Activated CD4-positive, alpha-beta T cell treated with anti-CD3 and anti-CD28 coated beads for 36 hours (primary cell): Measurements from ENCODE around the gene DMWD. TPM values are rescaled to one million over a fixed set of nuclear protein-coding genes. Genes with fewer than 3 reads are reported as not detected.
A peak's percentile ranks its signal among the peaks of the same experiment; 100 is the strongest.

Experiments used
- ATAC-seq: fragments of 200-7000 bp; cut with Tn5 transposase; one replicate; pipeline ENCODE4 v1.10.0; 2021; ENCODE audit warnings: mild to moderate bottlenecking, moderate library complexity
- CTCF ChIA-PET: fragments of 350-600 bp; sonication (Branson Sonifier 250); formaldehyde crosslinking; loops from one replicate; lab custom pipeline; 2021; ENCODE audit warnings: antibody characterized with exemption; lab: Charles Lee
- POLR2A ChIA-PET: fragments of 350-600 bp; sonication (Branson Sonifier 250); formaldehyde crosslinking; loops from one replicate; lab custom pipeline; 2021; ENCODE audit warnings: antibody characterized with exemption, inconsistent platforms; lab: Charles Lee
- DNase-seq: peaks from one replicate; pipeline ENCODE4 v3.0.0-alpha.2; 2020
- H3K27ac Mint-ChIP-seq: one replicate; pipeline ENCODE4 v1.8.0; 2021; ENCODE audit warnings: mixed read lengths
- H3K27me3 Mint-ChIP-seq: one replicate; pipeline ENCODE4 v1.8.0; 2021; ENCODE audit warnings: mixed read lengths
- H3K36me3 Mint-ChIP-seq: one replicate; pipeline ENCODE4 v1.8.0; 2021; ENCODE audit warnings: low read depth, mixed read lengths
- H3K4me1 Mint-ChIP-seq: one replicate; pipeline ENCODE4 v1.8.0; 2021; ENCODE audit warnings: mixed read lengths
- H3K4me3 Mint-ChIP-seq: one replicate; pipeline ENCODE4 v1.8.0; 2021; ENCODE audit warnings: mild to moderate bottlenecking, moderate library complexity, mixed read lengths
- H3K9me3 Mint-ChIP-seq: one replicate; pipeline ENCODE4 v1.8.0; 2021; ENCODE audit warnings: low read depth, mixed read lengths
- intact Hi-C, 2 experiments: fragments of 100-400 bp; cut with DNase I in 1 of 2; cut with micrococcal nuclease in 1 of 2; formaldehyde crosslinking; loops; one replicate each; pipeline versions ENCODE4 v1.14.2 to v1.15.1; 2022 to 2024; cut with DNase I, micrococcal nuclease
- total RNA-seq, 2 experiments: library from RNA; stranded (reverse); gene quantifications; one replicate each; pipeline ENCODE4 v1.2.3, GENCODE V29; 2021

The DMWD gene, protein sequence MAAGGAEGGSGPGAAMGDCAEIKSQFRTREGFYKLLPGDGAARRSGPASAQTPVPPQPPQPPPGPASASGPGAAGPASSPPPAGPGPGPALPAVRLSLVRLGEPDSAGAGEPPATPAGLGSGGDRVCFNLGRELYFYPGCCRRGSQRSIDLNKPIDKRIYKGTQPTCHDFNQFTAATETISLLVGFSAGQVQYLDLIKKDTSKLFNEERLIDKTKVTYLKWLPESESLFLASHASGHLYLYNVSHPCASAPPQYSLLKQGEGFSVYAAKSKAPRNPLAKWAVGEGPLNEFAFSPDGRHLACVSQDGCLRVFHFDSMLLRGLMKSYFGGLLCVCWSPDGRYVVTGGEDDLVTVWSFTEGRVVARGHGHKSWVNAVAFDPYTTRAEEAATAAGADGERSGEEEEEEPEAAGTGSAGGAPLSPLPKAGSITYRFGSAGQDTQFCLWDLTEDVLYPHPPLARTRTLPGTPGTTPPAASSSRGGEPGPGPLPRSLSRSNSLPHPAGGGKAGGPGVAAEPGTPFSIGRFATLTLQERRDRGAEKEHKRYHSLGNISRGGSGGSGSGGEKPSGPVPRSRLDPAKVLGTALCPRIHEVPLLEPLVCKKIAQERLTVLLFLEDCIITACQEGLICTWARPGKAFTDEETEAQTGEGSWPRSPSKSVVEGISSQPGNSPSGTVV
- 10 to 100 TPM; 31.1 to 35.1 TPM for total RNA-seq

DNA sequence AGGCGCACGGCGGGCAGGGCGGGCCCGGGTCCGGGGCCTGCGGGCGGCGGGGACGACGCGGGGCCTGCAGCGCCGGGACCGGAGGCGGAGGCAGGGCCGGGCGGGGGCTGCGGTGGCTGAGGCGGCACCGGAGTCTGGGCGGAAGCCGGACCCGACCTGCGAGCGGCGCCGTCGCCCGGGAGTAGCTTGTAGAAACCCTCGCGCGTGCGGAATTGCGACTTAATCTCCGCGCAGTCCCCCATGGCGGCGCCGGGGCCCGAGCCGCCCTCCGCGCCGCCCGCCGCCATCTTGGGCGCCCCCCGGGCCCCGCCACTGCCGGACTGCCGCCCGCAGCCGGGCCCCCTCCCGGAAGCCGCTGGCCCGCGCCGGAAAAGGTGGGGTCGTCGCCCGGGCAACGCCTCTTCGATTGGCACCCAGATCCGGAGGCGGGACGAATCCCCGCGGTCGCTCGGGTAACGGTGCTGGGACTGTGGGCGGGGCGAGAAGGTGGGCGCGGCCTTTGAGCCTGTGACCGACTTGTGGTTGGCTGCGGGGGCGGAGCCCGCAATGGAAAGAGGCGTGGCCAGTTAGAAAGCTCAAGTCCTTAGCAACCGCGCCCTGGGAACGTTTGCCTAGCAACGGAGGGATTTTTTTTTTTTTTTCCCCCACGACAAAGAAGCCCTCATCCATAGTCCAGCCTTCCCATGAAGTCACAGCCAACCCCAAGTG lies at the start of gene DMWD:
DMWD (minus strand) TSS at position 376 of the 708 bp plus-strand sequence; CDS start at position 287, 89 bp downstream.
- H3K36me3 Mint-ChIP-seq: peaks cover 31% of the 10 kb centered on the region
- DNase-seq: peak; percentile 100
- H3K27me3 Mint-ChIP-seq: peaks cover 16% of the 10 kb centered on the region
- intact Hi-C loops: loop anchor here (1.0 to 5.0 kb wide), 17 partner anchors 13 to 753 kb away; partner anchors contain the start of genes SYMPK (in 2 of the 2), CCDC61 (in 1 of the 2), CLASRP (in 1 of the 2) and FBXO46 (in 1 of the 2)
- ChIA-PET POLR2A (interaction anchor here (0.6 to 1.4 kb wide), 4 partner anchors 22 to 1351 kb away, joined by 4 to 11 read pairs (median 4); partner anchors contain the start of gene SIX5), CTCF (interaction anchor here (0.5 to 14.8 kb wide), 4 partner anchors 21 to 1063 kb away, joined by 3 to 126 read pairs (median 4); partner anchors contain the start of gene SIX5)
- H3K27ac Mint-ChIP-seq: peak within 1 kb of the TSS; percentile 75
- H3K4me3 Mint-ChIP-seq: peak within 1 kb of the TSS; percentile 95
- peak; percentile 93 for ATAC-seq
- H3K9me3 Mint-ChIP-seq: no peaks in the 10 kb centered on the region
- peaks cover 30% of the 10 kb centered on the region for H3K4me1 Mint-ChIP-seq

- Mint-ChIP-seq H3K27ac (no peak overlapping the region), H3K4me3 (no peak overlapping the region), H3K36me3 (peaks cover 69% of the 10 kb centered on the region), H3K9me3 (no peaks in the 10 kb centered on the region), H3K4me1 (no peaks in the 10 kb centered on the region), H3K27me3 (no peaks in the 10 kb centered on the region)
- intact Hi-C loops: no loop called here
- POLR2A ChIA-PET: no interaction called here
- no peak for DNase-seq
- ATAC-seq: no peak
- CTCF ChIA-PET: no interaction called here
Observed at GRCh38 chr19:45842198-45842597, 49.6 kb upstream of the DMWD start.

- Mint-ChIP-seq H3K9me3 (no peaks in the 10 kb centered on the region), H3K4me3 (no peak overlapping the region), H3K4me1 (no peaks in the 10 kb centered on the region), H3K27me3 (no peaks in the 10 kb centered on the region), H3K36me3 (peaks cover 58% of the 10 kb centered on the region), H3K27ac (no peak overlapping the region)
- intact Hi-C loops: no loop called here
- DNase-seq (no peak), ATAC-seq (no peak)
- CTCF ChIA-PET: no interaction called here
- POLR2A ChIA-PET: no interaction called here
Observed at GRCh38 chr19:45834970-45835369, 42.3 kb upstream of the DMWD start.

- Mint-ChIP-seq H3K4me3 (no peak overlapping the region), H3K9me3 (no peaks in the 10 kb centered on the region), H3K4me1 (no peaks in the 10 kb centered on the region), H3K27ac (no peak overlapping the region), H3K27me3 (no peaks in the 10 kb centered on the region), H3K36me3 (peaks cover 58% of the 10 kb centered on the region)
- POLR2A ChIA-PET: no interaction called here
- ATAC-seq (no peak), DNase-seq (no peak)
- intact Hi-C loops: no loop called here
- CTCF ChIA-PET: no interaction called here
Observed at GRCh38 chr19:45828945-45829344, 36.3 kb upstream of the DMWD start.

DNA sequence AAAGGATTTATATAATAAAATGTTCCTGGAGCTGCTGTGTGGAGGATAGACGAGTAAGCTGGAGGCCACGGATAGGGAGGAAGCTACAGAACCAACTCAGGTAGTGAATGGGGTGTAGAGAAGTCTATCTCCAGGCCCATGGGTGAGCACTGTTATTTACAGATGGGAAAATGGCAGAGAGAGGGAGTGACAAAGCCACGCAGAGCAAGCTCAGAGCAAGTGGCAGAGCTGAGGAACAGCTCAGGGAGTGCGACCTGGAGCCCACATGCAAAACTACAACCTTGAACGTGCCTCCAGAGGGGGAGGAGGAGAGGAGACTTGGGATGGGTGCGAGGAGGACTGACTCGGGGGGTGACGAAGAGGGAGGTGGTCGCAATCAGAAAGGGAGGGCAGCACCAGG lies 35.9 kb upstream of the DMWD start:
- no peaks in the 10 kb centered on the region for H3K27me3 Mint-ChIP-seq
- intact Hi-C loops: no loop called here
- no peaks in the 10 kb centered on the region for H3K9me3 Mint-ChIP-seq
- no peak for ATAC-seq
- no peak overlapping the region for H3K27ac Mint-ChIP-seq
- no peaks in the 10 kb centered on the region for H3K4me1 Mint-ChIP-seq
- no peak for DNase-seq
- H3K36me3 Mint-ChIP-seq: peaks cover 57% of the 10 kb centered on the region
- CTCF ChIA-PET: interaction anchor here (0.6 to 0.8 kb wide), 3 partner anchors 12 to 227 kb away, joined by 3 to 4 read pairs (median 3); no protein-coding TSS in a partner anchor
- no peak overlapping the region for H3K4me3 Mint-ChIP-seq
- POLR2A ChIA-PET: no interaction called here

DNA sequence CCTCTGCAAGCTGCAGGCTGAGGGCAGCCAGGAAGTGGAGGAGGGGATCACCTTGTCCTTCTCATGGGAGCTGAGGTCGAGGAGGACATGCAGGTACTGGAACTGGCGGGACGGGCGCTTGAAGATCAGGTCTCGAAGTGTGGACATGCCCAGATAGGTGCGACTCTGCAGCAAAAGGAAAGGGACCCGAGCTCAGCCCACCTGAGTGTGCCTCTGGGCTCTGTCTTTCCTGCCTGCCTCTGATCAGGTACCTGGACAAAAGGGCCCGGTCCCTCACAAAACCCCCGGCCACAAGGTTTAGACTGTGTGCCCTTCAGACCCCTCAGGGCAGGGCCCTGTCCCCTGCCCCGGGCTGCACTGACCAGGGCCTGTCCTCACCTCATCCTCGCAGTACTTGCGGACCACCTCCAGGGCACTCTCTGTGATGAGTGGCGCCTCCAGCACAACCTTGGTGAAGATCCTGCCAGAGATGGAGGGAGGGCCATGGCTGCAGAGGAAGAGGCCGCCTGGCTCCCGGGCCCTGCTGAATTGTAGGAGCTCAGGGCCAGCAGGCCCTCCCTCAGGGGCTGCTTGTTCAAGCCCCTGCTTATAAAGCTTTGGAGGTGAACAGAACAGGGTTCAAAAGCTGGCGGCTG lies 34.9 kb upstream of the DMWD start:
- intact Hi-C loops: no loop called here
- Mint-ChIP-seq H3K27ac (no peak overlapping the region), H3K36me3 (peaks cover 56% of the 10 kb centered on the region), H3K27me3 (no peaks in the 10 kb centered on the region), H3K4me3 (no peak overlapping the region), H3K9me3 (no peaks in the 10 kb centered on the region), H3K4me1 (no peaks in the 10 kb centered on the region)
- ChIA-PET CTCF (interaction anchor here (0.6 to 2.0 kb wide), 3 partner anchors 11 to 228 kb away, joined by 3 to 10 read pairs (median 3); partner anchors contain the start of gene SIX5), POLR2A (no interaction called here)
- no peak for ATAC-seq
- DNase-seq: no peak

- no peak for DNase-seq
- Mint-ChIP-seq H3K36me3 (peaks cover 53% of the 10 kb centered on the region), H3K4me3 (no peak overlapping the region), H3K9me3 (no peaks in the 10 kb centered on the region), H3K27me3 (no peaks in the 10 kb centered on the region), H3K27ac (no peak overlapping the region), H3K4me1 (no peaks in the 10 kb centered on the region)
- intact Hi-C loops: no loop called here
- ATAC-seq: no peak
- ChIA-PET CTCF (interaction anchor here (1.1 to 2.0 kb wide), 2 partner anchors 10 to 58 kb away, joined by 3 to 10 read pairs; partner anchors contain the start of gene SIX5), POLR2A (no interaction called here)
Observed at GRCh38 chr19:45826934-45827333, 34.3 kb upstream of the DMWD start.

DNA sequence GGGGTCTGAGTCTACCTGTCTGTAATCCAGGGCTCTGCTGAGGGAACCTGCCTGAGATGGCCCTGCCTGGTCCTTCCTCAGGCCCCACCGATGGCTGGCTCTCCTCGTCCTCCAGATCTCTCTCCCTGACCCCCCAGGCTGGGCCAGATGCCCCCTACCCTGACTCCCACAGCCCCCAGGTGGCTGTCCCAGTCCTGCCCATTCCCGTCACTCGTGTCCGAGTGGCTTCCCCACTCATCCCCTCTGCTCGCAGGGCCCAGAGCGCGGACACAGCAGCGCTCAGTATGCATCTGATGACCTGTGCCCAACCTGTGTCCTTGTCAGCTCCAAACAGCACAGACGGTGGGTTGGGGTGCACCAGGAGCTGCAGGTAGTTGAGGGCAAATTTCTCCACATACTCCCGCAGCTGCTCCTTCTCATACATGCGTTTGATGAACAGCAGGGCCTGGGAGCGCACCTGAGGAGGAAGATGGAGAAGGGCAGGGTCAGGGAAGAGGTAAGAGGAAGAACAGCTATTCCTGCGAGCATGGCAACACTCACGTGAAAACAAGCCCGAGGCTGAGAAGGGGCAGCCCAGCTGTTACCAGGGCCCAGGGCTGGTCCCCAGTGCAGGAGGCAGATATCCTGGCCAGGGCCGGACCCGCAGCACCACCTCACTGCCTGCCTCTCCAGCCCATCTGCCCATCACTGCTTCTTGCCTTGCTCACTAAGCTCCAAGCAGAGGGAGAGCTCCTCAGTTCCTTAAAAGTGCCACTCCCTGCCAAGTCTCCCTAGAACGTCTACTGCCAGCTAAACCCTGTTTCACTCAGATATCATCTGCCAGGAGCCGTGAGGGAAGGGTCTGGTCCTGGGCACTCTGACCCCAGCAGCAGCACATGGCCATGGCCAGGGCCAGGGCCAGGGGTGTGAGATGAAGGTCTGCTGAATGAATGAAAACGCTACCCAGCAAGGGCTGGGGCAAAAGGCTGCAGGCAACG lies 33.6 kb upstream of the DMWD start:
- peaks cover 50% of the 10 kb centered on the region for H3K36me3 Mint-ChIP-seq
- no peak overlapping the region for H3K4me3 Mint-ChIP-seq
- H3K4me1 Mint-ChIP-seq: no peaks in the 10 kb centered on the region
- CTCF ChIA-PET: interaction anchor here (1.0 to 2.0 kb wide), 2 partner anchors 9 to 191 kb away, joined by 3 to 10 read pairs; no protein-coding TSS in a partner anchor
- DNase-seq: no peak
- H3K9me3 Mint-ChIP-seq: no peaks in the 10 kb centered on the region
- intact Hi-C loops: no loop called here
- ATAC-seq: no peak
- no peak overlapping the region for H3K27ac Mint-ChIP-seq
- POLR2A ChIA-PET: no interaction called here
- no peaks in the 10 kb centered on the region for H3K27me3 Mint-ChIP-seq

GRCh38 chr19:45825263-45825605 lies 32.6 kb upstream of the DMWD start:
- no peaks in the 10 kb centered on the region for H3K27me3 Mint-ChIP-seq
- H3K27ac Mint-ChIP-seq: no peak overlapping the region
- H3K9me3 Mint-ChIP-seq: no peaks in the 10 kb centered on the region
- peaks cover 44% of the 10 kb centered on the region for H3K36me3 Mint-ChIP-seq
- H3K4me1 Mint-ChIP-seq: no peaks in the 10 kb centered on the region
- CTCF ChIA-PET: interaction anchor here (0.7 to 1.0 kb wide), 2 partner anchors 9 to 192 kb away, joined by 3 read pairs; no protein-coding TSS in a partner anchor
- POLR2A ChIA-PET: no interaction called here
- ATAC-seq (no peak), DNase-seq (no peak)
- intact Hi-C loops: no loop called here
- no peak overlapping the region for H3K4me3 Mint-ChIP-seq
